Endothelial cell of hepatic sinusoid (primary cell): ENCODE measurements around the gene MYO9B.
"Not testable (repeated sequence)": the region's sequence is repeated elsewhere in the genome, so short reads cannot be mapped to it uniquely, and the experiment has no call there.

ENCODE experiments used
- in situ Hi-C: cut with HindIII; loops from 2 replicates; pipeline ENCODE4 v1.10.0; 2017; ENCODE audit warnings: low sequenced_read_pairs

MYO9B gene

DNA sequence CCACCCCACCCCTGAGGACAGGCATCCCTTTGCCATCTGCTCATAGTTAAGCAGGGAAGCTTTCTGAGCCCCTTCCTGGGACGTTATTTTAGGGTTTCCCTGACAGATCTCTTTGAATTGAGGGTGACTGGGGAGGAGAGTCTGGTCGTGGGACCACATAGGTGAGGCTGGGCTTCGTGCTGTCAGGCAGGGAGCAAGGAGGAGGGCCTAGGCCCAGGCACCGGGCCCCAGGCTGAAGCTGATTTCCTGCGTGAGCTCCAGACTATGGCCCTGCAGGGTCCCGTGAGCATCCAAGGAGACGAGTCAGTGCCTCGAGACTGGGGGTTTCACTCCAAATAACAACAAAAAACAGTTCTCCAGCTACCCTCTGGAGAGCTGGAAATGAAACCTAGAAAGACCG, 60.4 kb downstream of the MYO9B start:
- in situ Hi-C loops, result no loop called here

DNA sequence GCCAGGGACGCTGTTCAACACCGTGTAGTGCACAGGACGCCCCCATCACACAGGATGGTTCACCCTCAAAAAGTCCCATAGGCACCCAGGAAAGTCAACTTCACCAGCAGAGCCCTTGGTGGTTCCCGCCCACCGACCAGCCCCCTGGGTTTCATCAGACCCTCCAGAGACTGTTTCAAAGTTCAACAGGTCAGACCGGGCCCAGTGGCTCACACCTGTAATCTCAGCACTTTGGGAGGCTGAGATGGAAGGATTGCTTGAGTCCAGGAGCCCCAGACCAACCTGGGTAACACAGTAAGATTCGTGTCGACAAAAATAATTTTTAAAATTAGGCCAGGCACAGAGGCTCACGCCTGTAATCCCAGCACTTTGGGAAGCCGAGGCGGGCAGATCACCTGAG, 61.0 kb downstream of the MYO9B start:
- in situ Hi-C loops, result no loop called here

- in situ Hi-C loops, result no loop called here
Observed at GRCh38 chr19:17137417-17137816, 61.8 kb downstream of the MYO9B start.

DNA sequence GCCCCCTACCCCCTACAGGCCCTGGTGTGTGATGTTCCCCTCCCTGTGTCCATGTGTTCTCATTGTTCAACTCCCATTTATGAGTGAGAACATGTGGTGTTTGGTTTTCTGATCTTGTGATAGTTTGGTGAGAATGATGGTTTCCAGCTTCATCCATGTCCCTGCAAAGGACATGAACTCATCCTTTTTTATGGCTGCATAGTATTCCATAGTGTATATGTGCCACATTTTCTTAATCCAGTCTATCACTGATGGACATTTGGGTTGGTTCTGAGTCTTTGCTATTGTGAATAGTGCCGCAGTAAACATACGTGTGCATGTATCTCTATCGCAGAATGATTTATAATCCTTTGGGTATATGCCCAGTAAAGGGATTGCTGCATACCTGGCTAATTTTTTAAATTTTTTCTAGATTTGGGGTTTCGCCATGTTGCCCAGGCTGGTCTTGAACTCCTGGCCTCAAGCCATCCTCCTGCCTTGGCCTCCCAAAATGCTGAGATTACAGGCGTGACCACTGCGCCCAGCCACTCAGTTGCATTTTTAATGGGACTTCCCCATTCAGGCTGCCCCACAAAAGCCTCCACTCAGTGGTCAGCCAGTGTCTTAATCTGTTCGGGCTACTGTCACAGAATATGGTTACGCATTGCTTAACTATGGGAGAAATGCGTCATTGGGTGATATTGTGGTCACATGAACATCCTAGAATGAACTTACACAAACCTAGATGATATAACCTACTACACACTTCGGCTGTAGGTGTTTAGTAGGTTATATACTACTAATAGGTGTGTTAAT, 62.7 kb downstream of the MYO9B start:
- in situ Hi-C loops, result not testable (repeated sequence)

DNA sequence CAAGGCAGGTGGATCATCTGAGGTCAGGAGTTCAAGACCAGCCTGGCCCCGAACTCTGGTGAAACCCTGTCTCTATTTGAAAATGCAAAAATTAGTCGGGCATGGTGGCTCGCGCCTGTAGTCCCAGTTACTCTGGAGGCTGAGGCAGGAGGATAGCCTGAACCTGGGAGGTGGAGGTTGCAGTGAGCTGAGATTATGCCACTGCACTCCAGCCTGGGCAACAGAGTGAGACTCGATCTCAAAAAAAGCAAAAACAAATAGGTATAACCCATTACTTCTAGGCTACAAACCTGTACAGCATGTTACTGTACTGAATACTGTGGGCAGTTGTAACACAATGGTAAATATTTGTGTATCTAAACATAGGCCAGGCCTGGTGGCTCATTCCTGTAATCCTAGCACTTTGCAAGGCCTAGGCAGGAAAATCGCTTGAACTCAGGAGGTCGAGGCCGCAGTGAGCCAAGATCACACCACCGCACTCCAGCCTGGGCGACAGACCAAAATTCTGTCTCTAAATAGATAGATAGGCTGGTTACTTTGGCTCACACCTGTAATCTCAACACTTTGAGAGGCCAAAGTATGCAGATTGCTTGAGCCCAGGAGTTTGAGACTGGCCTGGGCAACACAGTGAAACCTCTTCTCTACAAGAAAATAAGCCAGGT, 63.5 kb downstream of the MYO9B start:
- in situ Hi-C loops, result no loop called here

- in situ Hi-C loops, result not testable (repeated sequence)
Observed at GRCh38 chr19:17144771-17145170, 69.2 kb downstream of the MYO9B start.

DNA sequence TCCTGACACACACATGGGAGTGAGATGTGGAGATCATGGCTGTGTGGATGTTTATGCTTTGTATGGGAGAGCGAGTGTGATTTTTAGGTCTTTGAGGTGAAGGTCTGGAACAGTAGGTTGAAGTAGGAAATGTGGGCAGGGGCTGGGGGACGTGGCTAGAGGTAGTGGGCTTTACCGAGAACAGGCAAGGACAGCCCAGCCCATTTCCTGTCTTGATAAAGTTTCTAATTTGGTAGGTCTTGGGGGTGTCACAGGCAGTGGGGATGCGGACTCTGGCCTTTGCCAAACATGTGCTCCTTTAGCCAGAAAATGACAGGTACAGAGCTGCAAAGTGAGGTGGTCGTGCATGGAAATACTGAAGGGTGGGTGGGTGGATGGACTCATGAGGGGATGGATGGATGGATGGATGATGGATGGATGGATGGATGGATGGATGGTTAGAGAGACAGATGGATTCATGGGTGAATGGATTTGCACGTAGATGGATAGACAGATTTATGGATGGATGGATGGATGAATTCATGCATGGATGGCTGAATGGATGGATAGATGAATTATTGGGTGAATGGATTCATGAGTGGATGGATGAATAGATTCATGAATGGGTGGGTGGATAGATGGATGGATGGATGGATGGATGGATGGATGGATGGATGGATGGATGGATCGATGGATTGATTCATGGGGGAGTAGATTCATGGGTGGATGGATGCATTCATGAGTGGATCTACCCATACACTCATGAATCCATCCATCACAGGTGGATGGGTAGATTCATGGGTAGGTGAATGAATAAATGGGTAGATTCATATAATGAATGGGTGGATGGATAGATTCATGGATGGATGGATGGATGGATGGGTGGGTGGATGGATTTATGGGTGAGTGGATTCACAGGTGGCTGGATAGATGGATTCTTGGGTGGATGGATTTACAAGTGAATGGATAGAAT, 70.2 kb downstream of the MYO9B start:
- in situ Hi-C loops, result no loop called here

DNA sequence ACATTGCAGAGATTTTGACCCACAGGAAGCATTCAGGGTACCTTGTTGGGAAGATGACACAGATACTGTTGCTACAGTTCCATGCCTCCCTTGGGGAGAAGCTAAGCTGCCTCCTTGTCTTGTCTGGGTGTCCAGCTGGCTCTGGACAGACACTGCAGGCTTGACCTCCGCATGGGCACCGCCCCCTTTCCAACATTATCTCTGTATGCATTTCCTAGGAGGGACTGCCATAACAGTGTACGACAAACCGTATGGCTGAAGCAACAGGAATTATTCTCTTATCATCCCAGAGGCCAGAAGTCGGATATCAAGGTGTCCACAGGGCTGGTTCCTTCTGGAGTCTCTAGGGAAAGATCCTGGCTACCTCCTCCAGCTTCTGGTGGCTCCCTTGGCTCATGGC, 72.6 kb downstream of the MYO9B start:
- in situ Hi-C loops, result no loop called here

DNA sequence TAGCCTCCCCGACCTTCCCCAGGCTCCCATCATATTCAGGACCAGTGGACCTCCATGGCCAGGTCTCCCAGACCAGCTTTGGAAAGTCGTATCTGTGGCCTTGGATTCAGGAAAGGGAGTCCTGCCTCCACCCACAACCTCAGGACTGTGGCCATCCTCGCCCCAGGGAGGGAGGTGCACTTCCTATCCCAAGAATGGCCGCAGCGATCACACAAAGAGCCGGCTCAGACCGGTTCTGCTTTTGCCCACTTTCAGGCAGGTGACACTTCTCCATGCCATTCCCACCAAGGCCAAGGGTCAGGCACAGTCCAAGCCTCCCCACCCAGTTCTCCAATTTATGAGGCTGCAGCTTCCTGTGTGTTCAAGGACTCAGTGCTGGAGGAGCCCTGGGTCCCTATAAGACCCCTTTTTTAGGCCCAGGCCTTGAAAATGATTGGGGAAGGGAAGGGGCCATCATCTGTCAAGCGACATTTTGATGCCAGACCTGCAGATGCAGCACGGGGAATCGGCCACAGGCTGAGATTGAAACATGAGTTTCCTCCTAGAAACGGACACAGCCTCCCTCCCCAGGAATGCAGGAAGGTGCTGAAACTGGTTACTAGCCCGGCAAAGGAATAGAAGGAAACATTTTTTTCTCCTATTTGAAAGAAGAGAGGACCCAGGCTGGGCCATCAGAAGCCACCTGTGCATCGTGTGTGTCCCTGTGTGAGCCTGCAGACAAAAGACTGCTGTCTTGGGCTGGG, 74.0 kb downstream of the MYO9B start:
- in situ Hi-C loops, result loop anchor here (25.0 kb wide), 1 partner anchor 163 kb away; the partner anchor contains the start of genes ABHD8, DDA1 and MRPL34

GRCh38 chr19:17153996-17154395, 78.4 kb downstream of the MYO9B start:
- in situ Hi-C loops, result loop anchor here (25.0 kb wide), 1 partner anchor 158 kb away; the partner anchor contains the start of genes ABHD8, DDA1 and MRPL34

GRCh38 chr19:17155251-17155650, 79.7 kb downstream of the MYO9B start:
- in situ Hi-C loops, result loop anchor here (25.0 kb wide), 1 partner anchor 157 kb away; the partner anchor contains the start of genes ABHD8, DDA1 and MRPL34

GRCh38 chr19:17156296-17156946, 80.8 kb downstream of the MYO9B start:
- in situ Hi-C loops, result loop anchor here (25.0 kb wide), 1 partner anchor 156 kb away; the partner anchor contains the start of genes ABHD8, DDA1 and MRPL34

DNA sequence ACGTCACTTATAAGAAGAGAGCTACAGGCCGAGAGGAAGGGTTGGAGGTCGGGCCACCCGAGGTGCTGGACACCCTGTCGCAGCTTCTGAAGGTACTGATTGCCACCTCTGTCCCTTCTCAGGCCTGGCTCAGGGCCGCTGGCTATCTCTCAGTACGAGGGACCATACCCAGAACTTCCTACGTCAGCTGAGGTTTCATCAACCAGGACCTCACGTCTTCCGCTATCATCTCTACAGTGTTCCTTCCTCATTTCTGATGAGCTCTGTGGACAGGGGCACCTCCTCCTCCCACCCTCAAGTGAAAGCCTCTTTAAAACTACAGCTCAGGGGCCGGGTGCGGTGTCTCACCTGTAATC, 81.3 kb downstream of the MYO9B start:
- in situ Hi-C loops, result loop anchor here (25.0 kb wide), 1 partner anchor 155 kb away; the partner anchor contains the start of genes ABHD8, DDA1 and MRPL34

DNA sequence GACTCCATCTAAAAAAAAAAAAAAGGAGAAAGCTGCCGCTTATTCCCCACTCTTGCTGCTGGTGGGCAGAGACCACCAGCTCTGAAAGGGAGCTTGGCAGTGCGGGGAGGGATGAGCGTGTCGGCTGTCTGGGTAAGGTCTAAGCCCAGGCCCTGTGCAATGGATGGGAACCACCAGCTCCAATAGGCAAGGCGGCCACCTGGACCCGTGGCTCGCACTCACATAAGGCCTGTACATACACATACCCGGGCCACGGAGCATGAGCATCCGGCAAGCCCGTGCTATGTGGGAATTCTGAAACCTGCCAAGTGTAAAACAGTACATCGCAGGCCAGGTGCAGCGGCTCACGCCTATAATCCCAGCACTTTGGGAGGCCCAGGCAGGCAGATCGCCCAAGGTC, 83.0 kb downstream of the MYO9B start:
- in situ Hi-C loops, result loop anchor here (25.0 kb wide), 1 partner anchor 154 kb away; the partner anchor contains the start of genes ABHD8, DDA1 and MRPL34

- in situ Hi-C loops, result loop anchor here (10.0 to 25.0 kb wide), 2 partner anchors 85 to 153 kb away; partner anchors contain the start of genes ABHD8, DDA1, MRPL34 and NR2F6
Observed at GRCh38 chr19:17159466-17160393, 84.2 kb downstream of the MYO9B start.

GRCh38 chr19:17160908-17161307, 85.3 kb downstream of the MYO9B start:
- in situ Hi-C loops, result loop anchor here (10.0 to 25.0 kb wide), 2 partner anchors 84 to 151 kb away; partner anchors contain the start of genes ABHD8, DDA1, MRPL34 and NR2F6

DNA sequence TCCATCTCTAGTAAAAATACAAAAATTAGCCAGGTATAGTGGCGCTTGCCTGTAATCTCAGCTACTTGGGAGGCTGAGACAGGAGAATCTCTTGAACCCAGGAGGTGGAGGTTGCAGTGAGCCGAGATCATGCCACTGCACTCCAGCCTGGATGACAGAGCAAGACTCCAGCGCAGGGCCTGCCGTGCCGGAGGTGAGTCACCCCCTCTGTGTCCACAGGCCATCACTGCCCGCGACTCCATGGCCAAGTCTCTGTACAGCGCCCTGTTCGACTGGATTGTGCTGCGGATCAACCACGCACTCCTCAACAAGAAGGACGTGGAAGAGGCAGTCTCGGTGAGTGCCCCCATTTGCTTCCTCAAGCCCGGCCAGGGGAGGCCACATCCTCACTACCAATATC, 86.6 kb downstream of the MYO9B start:
- in situ Hi-C loops, result loop anchor here (10.0 to 25.0 kb wide), 2 partner anchors 83 to 150 kb away; partner anchors contain the start of genes ABHD8, DDA1, MRPL34 and NR2F6

DNA sequence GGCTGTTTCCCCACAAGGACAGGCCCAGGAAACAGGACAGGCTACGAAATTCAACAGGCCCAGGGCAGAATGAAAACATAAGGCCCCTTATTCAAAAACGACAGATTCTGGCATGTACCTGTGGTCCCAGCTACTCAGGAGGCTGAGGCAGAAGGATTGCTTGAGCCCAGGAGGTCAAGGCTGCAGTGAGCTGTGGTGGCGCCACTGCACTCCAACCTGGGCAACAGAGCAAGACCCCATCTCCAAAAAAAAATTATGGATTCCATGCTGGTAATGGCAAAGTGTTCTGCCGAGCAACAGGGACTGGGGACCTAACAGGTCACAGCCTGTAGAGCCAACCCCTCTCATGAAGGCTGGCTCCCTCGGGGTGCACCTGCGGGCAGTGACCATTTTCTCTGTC, 87.0 kb downstream of the MYO9B start:
- in situ Hi-C loops, result loop anchor here (10.0 to 25.0 kb wide), 2 partner anchors 82 to 150 kb away; partner anchors contain the start of genes ABHD8, DDA1, MRPL34 and NR2F6
